ENCODE data around the gene FCHSD2. TPM values are rescaled to one million over a fixed set of nuclear protein-coding genes. Genes with fewer than 3 reads are reported as not detected.
"Not testable (repeated sequence)": the region's sequence is repeated elsewhere in the genome, so short reads cannot be mapped to it uniquely, and the experiment has no call there.

The FCHSD2 gene
- polyA plus RNA-seq, 2 of the 4 experiments (the other 2 are of a cell fraction) = 10.5 to 19.0 TPM

- no peak overlapping the region for H3K4me2 ChIP-seq
- FAIRE-seq (no peak), ATAC-seq (no peak), DNase-seq (ENCODE audit: low read depth in 1 of 2, low spot score in 1 of 2) (no peak)
- ChIA-PET CTCF (interaction anchor here (0.6 to 15.7 kb wide), 14 partner anchors 8 to 479 kb away, joined by 3 to 339 read pairs (median 6); partner anchors contain the start of genes ATG16L2 and FCHSD2), POLR2A (no interaction called here)
- no peak overlapping the region for H3K4me3 ChIP-seq
- 81% methylated on average over 11 of the region's 11 CpGs for WGBS (ENCODE audit: missing lambda C conversion rate)
- TF ChIP-seq GATA3 (IDR thresholded peaks at IDR 0.05; ENCODE audit: borderline replicate concordance) (no peak), ELK1 (IDR thresholded peaks at IDR 0.05; ENCODE audit: low read depth, low read length) (no peak), JUNB (IDR thresholded peaks at IDR 0.05) (no peak), ESRRA (IDR thresholded peaks at IDR 0.05; ENCODE audit: borderline replicate concordance, low read length) (no peak), HOXB5 (CRISPR knock-in tag; IDR thresholded peaks at IDR 0.05) (no peak), POLR2A (IDR thresholded peaks at IDR 0.05; ENCODE audit: low read length) (no peak), RFX5 (IDR thresholded peaks at IDR 0.05) (no peak), SMC3 (IDR thresholded peaks at IDR 0.05) (no peak), RAD21 (conservative IDR thresholded peaks at IDR 0.05 in 1 of 2, IDR thresholded peaks at IDR 0.05 in 1 of 2) (no peak), HOXB13 (CRISPR knock-in tag; IDR thresholded peaks at IDR 0.05; ENCODE audit: low read depth) (no peak), RNF2 (IDR thresholded peaks at IDR 0.05; ENCODE audit: borderline replicate concordance, low read depth) (no peak), BCL3 (IDR thresholded peaks at IDR 0.05) (no peak), CBX2 (IDR thresholded peaks at IDR 0.05; ENCODE audit: borderline replicate concordance, low read depth) (no peak), EHMT2 (IDR thresholded peaks at IDR 0.05; ENCODE audit: low read depth) (no peak), HDAC2 (IDR thresholded peaks at IDR 0.05) (no peak), FOSL2 (IDR thresholded peaks at IDR 0.05) (no peak), FOSL2 (CRISPR knock-in tag; IDR thresholded peaks at IDR 0.05) (no peak), FOSB (CRISPR knock-in tag; IDR thresholded peaks at IDR 0.05) (no peak)
- H3K9me3 ChIP-seq = no peaks in the 10 kb centered on the region
- no peak overlapping the region for H3K27ac ChIP-seq
- H3K4me1 ChIP-seq = peaks cover 4% of the 10 kb centered on the region; the same call in 2 of the 3 replicates
Observed at GRCh38 chr11:72828081-72828567, 314.0 kb downstream of the FCHSD2 start.

- WGBS (ENCODE audit: missing lambda C conversion rate) = 84% methylated on average over 11 of the region's 11 CpGs
- H3K9me3 ChIP-seq; ATAC-seq; H3K4me1 ChIP-seq; H3K27ac ChIP-seq; POLR2A ChIA-PET; DNase-seq (ENCODE audit: low read depth in 1 of 2, low spot score in 1 of 2); H3K4me2 ChIP-seq; H3K4me3 ChIP-seq; FAIRE-seq: not testable (repeated sequence)
- CTCF ChIA-PET = interaction anchor here (0.6 to 15.7 kb wide), 13 partner anchors 10 to 479 kb away, joined by 3 to 339 read pairs (median 5); partner anchors contain the start of gene FCHSD2
Observed at GRCh38 chr11:72827656-72828055, 314.5 kb downstream of the FCHSD2 start.

- TF ChIP-seq FOXS1 (CRISPR knock-in tag; IDR thresholded peaks at IDR 0.05) (no peak), ZFP36 (IDR thresholded peaks at IDR 0.05; ENCODE audit: borderline replicate concordance, partially characterized antibody) (no peak), RAD21 (conservative IDR thresholded peaks at IDR 0.05 in 1 of 2, IDR thresholded peaks at IDR 0.05 in 1 of 2) (no peak), MAZ (IDR thresholded peaks at IDR 0.05; ENCODE audit: borderline replicate concordance, low read depth, low read length) (no peak), MYC (IDR thresholded peaks at IDR 0.05; ENCODE audit: borderline replicate concordance, low read length) (no peak), RNF2 (IDR thresholded peaks at IDR 0.05; ENCODE audit: borderline replicate concordance, low read depth) (no peak), BCL3 (IDR thresholded peaks at IDR 0.05) (no peak), ZNF302 (CRISPR knock-in tag; IDR thresholded peaks at IDR 0.05) (no peak)
- Histone ChIP-seq H3K4me2 (no peak overlapping the region), H3K4me1 (peaks cover 4% of the 10 kb centered on the region; the same call in 2 of the 3 replicates), H3K9me3 (no peaks in the 10 kb centered on the region), H3K4me3 (no peak overlapping the region), H3K27ac (no peak overlapping the region)
- WGBS (ENCODE audit: missing lambda C conversion rate) = 89% methylated on average over 8 of the region's 8 CpGs
- ChIA-PET CTCF (interaction anchor here (0.5 to 15.7 kb wide), 11 partner anchors 11 to 480 kb away, joined by 3 to 339 read pairs (median 6); partner anchors contain the start of gene FCHSD2), POLR2A (no interaction called here)
- ATAC-seq = no peak
- no peak for FAIRE-seq
- no peak for DNase-seq (ENCODE audit: low read depth in 1 of 2, low spot score in 1 of 2)
Observed at GRCh38 chr11:72826942-72827480, 315.1 kb downstream of the FCHSD2 start.
